Karpas-422 (cell line): Measurements from ENCODE around the gene ABCC11. TPM values are rescaled to one million over a fixed set of nuclear protein-coding genes. Genes with fewer than 3 reads are reported as not detected.
A peak's percentile ranks its signal among the peaks of the same experiment; 100 is the strongest.
"Not testable (repeated sequence)": the region's sequence is repeated elsewhere in the genome, so short reads cannot be mapped to it uniquely, and the experiment has no call there.

Experiments
- DNase-seq: peaks from one replicate; pipeline ENCODE4 v3.0.0-alpha.2; 2015
- H2AFZ ChIP-seq: fragments of 200-600 bp; sonication (generic); 2 replicates; pipeline ENCODE4 v1.6.1; 2014; ENCODE audit warnings: antibody characterized with exemption, low read length, mixed read lengths
- H3K27ac ChIP-seq: fragments of 200-600 bp; sonication (generic); 2 replicates; pipeline ENCODE4 v1.5.1; 2014; ENCODE audit warnings: mild to moderate bottlenecking, low read length, moderate library complexity
- H3K27me3 ChIP-seq: fragments of 200-600 bp; sonication (generic); 2 replicates; pipeline ENCODE4 v1.6.1; 2014; ENCODE audit warnings: low read length, mixed read lengths
- H3K36me3 ChIP-seq: fragments of 200-600 bp; sonication (generic); 2 replicates; pipeline ENCODE4 v1.6.1; 2014; ENCODE audit warnings: low read length, mixed read lengths; ENCODE audit not compliant: insufficient read depth
- H3K4me1 ChIP-seq: fragments of 200-600 bp; sonication (generic); 2 replicates; pipeline ENCODE4 v1.6.1; 2014; ENCODE audit warnings: mild to moderate bottlenecking, low read length, mixed read lengths
- H3K4me2 ChIP-seq: fragments of 200-600 bp; sonication (generic); 2 replicates; pipeline ENCODE4 v1.6.1; 2014; ENCODE audit warnings: low read length, low read depth, mild to moderate bottlenecking; ENCODE audit not compliant: poor library complexity, severe bottlenecking
- H3K4me3 ChIP-seq: fragments of 200-600 bp; sonication (generic); 2 replicates; pipeline ENCODE4 v1.5.1; 2014; ENCODE audit warnings: mild to moderate bottlenecking, antibody characterized with exemption, low read length, mixed read lengths
- H3K79me2 ChIP-seq: fragments of 200-600 bp; sonication (generic); 2 replicates; pipeline ENCODE4 v1.6.1; 2014; ENCODE audit warnings: mild to moderate bottlenecking, low read length, mixed read lengths
- H3K9ac ChIP-seq: fragments of 200-600 bp; sonication (generic); 2 replicates; pipeline ENCODE4 v1.6.0; 2014; ENCODE audit warnings: low read length
- H3K9me2 ChIP-seq: fragments of 200-600 bp; sonication (generic), shearing (Covaris generic); replicated peaks from 2 replicates; pipeline ENCODE4 v1.6.0; 2014; ENCODE audit warnings: mild to moderate bottlenecking, low read length, moderate library complexity; ENCODE audit not compliant: insufficient read depth
- H3K9me3 ChIP-seq: fragments of 300-700, 200-600 bp; sonication (generic); 2 replicates; pipeline ENCODE4 v1.6.1; 2014; ENCODE audit warnings: low read length, mixed read lengths
- H4K20me1 ChIP-seq: fragments of 200-600 bp; sonication (generic); 2 replicates; pipeline ENCODE4 v1.6.1; 2014; ENCODE audit warnings: mild to moderate bottlenecking, antibody characterized with exemption, low read length, low read depth; ENCODE audit not compliant: insufficient read depth
- total RNA-seq: library from RNA; depleted of rRNA; stranded (reverse); fragments of >200 nt; shearing (Covaris generic); gene quantifications from 2 replicates; pipeline ENCODE4 v1.2.3, GENCODE V29; 2014; ENCODE audit warnings: low replicate concordance

The ABCC11 gene
- total RNA-seq, 1 experiment from 2014 or later = 0.15 TPM

GRCh38 chr16:48188449-48189102, 58.8 kb downstream of the ABCC11 start:
- Histone ChIP-seq H3K4me2 (no peak overlapping the region), H2AFZ (no peak overlapping the region), H3K27ac (no peak overlapping the region), H3K36me3 (no peaks in the 10 kb centered on the region), H3K4me1 (peaks cover 3% of the 10 kb centered on the region; the same call in 1 of the 2 replicates), H3K9ac (no peak overlapping the region), H3K9me3 (no peaks in the 10 kb centered on the region), H4K20me1 (no peaks in the 10 kb centered on the region), H3K79me2 (no peaks in the 10 kb centered on the region), H3K27me3 (no peaks in the 10 kb centered on the region), H3K9me2 (no peaks in the 10 kb centered on the region), H3K4me3 (no peak overlapping the region)
- peak; percentile 66 for DNase-seq

- Histone ChIP-seq H4K20me1 (no peaks in the 10 kb centered on the region), H3K9me2 (no peaks in the 10 kb centered on the region), H3K27ac (no peak overlapping the region), H3K79me2 (no peaks in the 10 kb centered on the region), H3K27me3 (no peaks in the 10 kb centered on the region), H2AFZ (no peak overlapping the region), H3K9me3 (no peaks in the 10 kb centered on the region), H3K4me3 (no peak overlapping the region), H3K36me3 (no peaks in the 10 kb centered on the region), H3K4me2 (no peak overlapping the region), H3K4me1 (peaks cover 8% of the 10 kb centered on the region), H3K9ac (no peak overlapping the region)
- DNase-seq = no peak
Observed at GRCh38 chr16:48187779-48188178, 59.6 kb downstream of the ABCC11 start.

DNA sequence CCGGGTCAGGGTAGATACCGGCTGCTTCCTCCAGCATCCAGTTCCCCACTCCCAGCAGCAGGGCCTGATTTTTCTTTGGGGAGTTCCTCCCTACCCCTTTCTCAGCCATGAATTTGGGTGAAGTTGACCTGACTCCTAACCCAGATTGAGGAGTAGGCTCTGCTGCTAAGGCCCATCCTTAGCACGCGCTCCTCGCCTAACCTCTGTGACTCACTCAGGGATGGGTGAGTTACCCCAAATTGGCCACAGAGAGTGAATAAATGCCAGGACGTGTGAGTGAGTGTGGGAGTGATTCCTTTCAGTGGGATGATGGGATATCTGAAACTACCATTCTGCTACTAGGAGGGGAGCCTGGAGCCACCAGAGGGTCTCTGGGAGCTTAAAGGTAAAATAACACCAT, 62.7 kb downstream of the ABCC11 start:
- H3K9ac ChIP-seq = no peak overlapping the region
- no peaks in the 10 kb centered on the region for H3K79me2 ChIP-seq
- no peak overlapping the region for H3K27ac ChIP-seq
- no peak for DNase-seq
- H3K4me2 ChIP-seq = no peak overlapping the region
- H3K27me3 ChIP-seq = no peaks in the 10 kb centered on the region
- no peaks in the 10 kb centered on the region for H3K36me3 ChIP-seq
- no peaks in the 10 kb centered on the region for H3K9me3 ChIP-seq
- H3K9me2 ChIP-seq = no peaks in the 10 kb centered on the region
- no peak overlapping the region for H2AFZ ChIP-seq
- H3K4me1 ChIP-seq = peaks cover 9% of the 10 kb centered on the region
- no peaks in the 10 kb centered on the region for H4K20me1 ChIP-seq
- no peak overlapping the region for H3K4me3 ChIP-seq

GRCh38 chr16:48182979-48183537, 64.3 kb downstream of the ABCC11 start:
- Histone ChIP-seq H3K36me3 (no peaks in the 10 kb centered on the region), H3K27ac (no peak overlapping the region), H3K27me3 (no peaks in the 10 kb centered on the region), H3K9ac (no peak overlapping the region), H2AFZ (no peak overlapping the region), H3K4me1 (peaks cover 6% of the 10 kb centered on the region; the same call in 1 of the 2 replicates), H3K9me3 (no peaks in the 10 kb centered on the region), H3K79me2 (no peaks in the 10 kb centered on the region), H3K9me2 (no peaks in the 10 kb centered on the region), H3K4me2 (no peak overlapping the region), H3K4me3 (no peak overlapping the region), H4K20me1 (no peaks in the 10 kb centered on the region)
- DNase-seq = no peak

GRCh38 chr16:48181746-48182520, 65.4 kb downstream of the ABCC11 start:
- H3K27me3 ChIP-seq, H3K9me2 ChIP-seq, H3K4me3 ChIP-seq, H3K4me2 ChIP-seq, DNase-seq, H3K27ac ChIP-seq, H3K4me1 ChIP-seq, H4K20me1 ChIP-seq, H3K9me3 ChIP-seq, H3K9ac ChIP-seq, H2AFZ ChIP-seq, H3K36me3 ChIP-seq, H3K79me2 ChIP-seq: not testable (repeated sequence)

DNA sequence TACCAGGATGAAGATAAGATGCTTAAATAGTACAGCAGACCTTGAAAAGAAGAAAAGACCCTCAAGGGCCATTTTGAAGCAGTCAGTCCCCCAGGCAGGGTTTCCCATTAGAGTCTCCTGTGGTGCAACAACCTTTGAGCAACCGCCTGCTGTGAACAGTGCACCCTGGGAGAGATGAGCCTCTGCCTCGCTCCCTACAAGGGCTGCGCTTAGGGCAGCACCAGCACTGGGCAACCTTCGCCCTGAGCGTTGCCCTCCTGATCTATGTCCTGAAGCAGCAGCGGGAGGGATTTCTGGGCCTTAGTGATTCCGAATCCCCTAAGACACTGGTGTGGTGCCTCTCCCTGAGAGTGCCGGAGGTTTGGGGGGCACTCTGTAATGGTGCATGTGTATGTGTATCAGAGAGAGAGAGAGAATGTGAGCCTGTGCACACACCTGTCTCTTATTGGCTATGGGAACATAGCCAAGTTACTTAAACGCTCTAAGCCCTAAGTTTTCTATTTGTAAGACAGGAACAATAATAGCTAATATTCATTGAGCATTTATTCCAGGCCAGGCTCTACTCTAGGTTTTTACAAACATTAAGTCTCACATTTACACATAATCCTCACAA, 66.4 kb downstream of the ABCC11 start:
- H3K27ac ChIP-seq = no peak overlapping the region
- H3K4me1 ChIP-seq = peaks cover 6% of the 10 kb centered on the region; the same call in 1 of the 2 replicates
- H3K4me2 ChIP-seq = no peak overlapping the region
- no peaks in the 10 kb centered on the region for H3K9me2 ChIP-seq
- no peaks in the 10 kb centered on the region for H3K79me2 ChIP-seq
- H3K9me3 ChIP-seq = no peaks in the 10 kb centered on the region
- H3K27me3 ChIP-seq = no peaks in the 10 kb centered on the region
- no peak overlapping the region for H3K4me3 ChIP-seq
- no peak overlapping the region for H2AFZ ChIP-seq
- H3K36me3 ChIP-seq = no peaks in the 10 kb centered on the region
- no peak for DNase-seq
- no peak overlapping the region for H3K9ac ChIP-seq
- no peaks in the 10 kb centered on the region for H4K20me1 ChIP-seq

DNA sequence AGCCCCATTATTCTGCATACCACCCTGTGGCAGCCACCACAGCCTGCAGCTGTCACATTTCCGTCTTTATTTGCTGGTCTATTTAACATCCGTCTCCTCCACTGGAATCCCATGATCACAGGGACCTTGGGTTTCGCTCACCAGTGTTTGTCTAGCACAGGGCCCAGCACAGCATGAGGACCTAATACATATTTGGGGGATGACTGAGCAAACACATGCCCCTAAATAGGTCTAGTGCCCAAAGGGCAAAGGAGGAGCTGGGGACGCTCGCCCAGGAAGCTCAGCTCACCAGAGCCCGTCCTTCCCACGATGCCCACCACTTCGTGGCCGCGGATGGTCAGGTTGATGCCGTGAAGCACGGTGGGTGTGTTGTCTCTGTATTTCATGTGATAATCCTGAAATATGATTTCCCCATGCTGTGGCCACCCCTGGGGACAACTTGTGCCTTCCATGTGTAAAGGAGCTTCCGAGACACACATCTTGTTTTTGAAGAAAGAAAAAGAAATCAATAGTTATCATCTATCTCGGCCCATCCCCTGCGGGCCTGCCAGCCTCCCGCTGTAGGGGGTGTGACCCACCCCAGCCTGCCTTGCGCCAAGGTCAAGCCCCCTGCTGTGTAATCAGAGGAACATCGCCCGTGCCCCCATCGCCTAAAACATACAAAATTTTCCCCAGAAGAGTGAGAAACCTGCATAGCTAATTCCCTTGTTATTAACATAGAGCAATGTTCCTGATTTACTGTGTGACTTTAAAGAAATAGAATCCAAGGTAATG, 70.5 kb downstream of the ABCC11 start:
- no peak for DNase-seq
- no peaks in the 10 kb centered on the region for H3K9me3 ChIP-seq
- no peak overlapping the region for H3K27ac ChIP-seq
- peaks cover 6% of the 10 kb centered on the region for H3K4me1 ChIP-seq
- no peak overlapping the region for H3K4me2 ChIP-seq
- no peaks in the 10 kb centered on the region for H3K36me3 ChIP-seq
- no peak overlapping the region for H3K4me3 ChIP-seq
- H2AFZ ChIP-seq = no peak overlapping the region
- no peak overlapping the region for H3K9ac ChIP-seq
- H3K27me3 ChIP-seq = no peaks in the 10 kb centered on the region
- H4K20me1 ChIP-seq = no peaks in the 10 kb centered on the region
- no peaks in the 10 kb centered on the region for H3K9me2 ChIP-seq
- H3K79me2 ChIP-seq = no peaks in the 10 kb centered on the region
